Activated CD4-positive, alpha-beta T cell treated with anti-CD3 and anti-CD28 coated beads, Interleukin-2, amount 50 U/mL, for 16 hours (primary cell): Measurements from ENCODE around the gene LGALS4.
"Not testable (repeated sequence)": the region's sequence is repeated elsewhere in the genome, so short reads cannot be mapped to it uniquely, and the experiment has no call there.

Experiments
- DNase-seq: peaks from one replicate; pipeline ENCODE4 v3.0.0-alpha.2; 2020

The LGALS4 gene, protein sequence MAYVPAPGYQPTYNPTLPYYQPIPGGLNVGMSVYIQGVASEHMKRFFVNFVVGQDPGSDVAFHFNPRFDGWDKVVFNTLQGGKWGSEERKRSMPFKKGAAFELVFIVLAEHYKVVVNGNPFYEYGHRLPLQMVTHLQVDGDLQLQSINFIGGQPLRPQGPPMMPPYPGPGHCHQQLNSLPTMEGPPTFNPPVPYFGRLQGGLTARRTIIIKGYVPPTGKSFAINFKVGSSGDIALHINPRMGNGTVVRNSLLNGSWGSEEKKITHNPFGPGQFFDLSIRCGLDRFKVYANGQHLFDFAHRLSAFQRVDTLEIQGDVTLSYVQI

DNA sequence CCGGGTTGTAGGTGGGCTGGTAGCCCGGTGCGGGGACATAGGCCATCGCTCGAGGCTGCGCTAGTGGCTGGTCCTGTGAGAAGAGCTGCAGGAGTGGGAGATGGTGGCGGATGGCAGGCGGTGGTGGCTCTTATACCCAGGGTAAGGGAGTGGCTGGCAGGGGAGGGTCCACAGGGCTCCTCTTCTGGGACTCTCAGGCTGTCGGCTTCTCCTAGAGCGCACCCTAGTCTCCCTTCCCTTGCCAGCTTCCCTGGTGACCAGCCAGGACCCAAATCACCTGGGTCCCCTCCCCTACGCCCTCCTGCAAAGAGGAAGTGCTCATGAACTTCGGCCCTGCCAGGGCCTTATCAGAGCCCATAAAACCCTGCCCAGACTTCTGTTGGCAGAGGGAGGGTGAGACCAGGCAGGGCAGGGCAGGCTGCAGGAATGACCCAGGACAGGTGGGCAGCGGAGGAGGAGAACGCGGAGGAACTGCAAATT, at the start of gene LGALS4:
Gene LGALS4, minus strand, starts transcription at position 105 of the 480 bp plus-strand sequence. Its CDS starts 59 bp downstream, at position 46.
- no peak for DNase-seq

DNA sequence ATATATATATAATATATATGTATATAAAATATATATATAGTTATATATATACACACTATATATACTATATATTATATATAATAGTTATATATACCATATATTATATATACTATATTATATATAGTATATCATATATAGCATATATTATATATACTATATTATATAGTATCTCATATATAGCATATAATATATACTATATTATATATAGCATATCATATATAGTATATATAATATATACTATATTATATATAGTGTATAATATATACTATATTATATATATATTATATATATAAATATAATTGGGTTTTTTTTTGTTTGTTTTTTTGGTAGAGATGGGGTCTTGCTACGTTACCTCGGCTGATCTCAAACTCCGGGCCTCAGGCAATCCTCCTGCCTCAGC, 48.6 kb upstream of the LGALS4 start:
- DNase-seq: no peak

DNA sequence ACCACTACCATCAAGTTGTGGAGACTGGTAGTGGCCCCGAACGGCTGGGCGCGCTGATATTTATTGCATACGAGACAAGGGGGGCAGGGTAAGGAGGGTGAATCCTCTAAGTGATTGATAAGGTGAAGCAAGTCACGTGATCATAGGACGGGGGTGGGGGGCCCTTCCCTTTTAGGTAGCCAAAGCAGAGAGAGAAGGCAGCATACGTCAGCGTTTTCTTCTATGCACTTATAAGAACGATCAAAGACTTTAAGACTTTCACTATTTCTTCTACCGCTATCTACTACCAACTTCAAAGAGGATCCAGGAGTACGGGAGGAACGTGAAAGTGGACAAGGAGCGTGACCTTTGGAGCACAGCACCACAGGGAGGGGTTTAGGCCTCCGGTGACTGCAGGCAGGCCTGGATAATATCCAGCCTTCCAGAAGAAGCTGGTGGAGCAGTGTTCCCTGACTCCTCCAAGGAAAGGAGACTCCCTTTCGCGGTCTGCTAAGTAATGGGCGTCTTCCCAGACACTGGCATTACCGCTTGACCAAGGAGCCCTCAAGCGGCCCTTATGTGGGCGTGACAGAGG, 47.0 kb upstream of the LGALS4 start:
- DNase-seq: not testable (repeated sequence)

DNA sequence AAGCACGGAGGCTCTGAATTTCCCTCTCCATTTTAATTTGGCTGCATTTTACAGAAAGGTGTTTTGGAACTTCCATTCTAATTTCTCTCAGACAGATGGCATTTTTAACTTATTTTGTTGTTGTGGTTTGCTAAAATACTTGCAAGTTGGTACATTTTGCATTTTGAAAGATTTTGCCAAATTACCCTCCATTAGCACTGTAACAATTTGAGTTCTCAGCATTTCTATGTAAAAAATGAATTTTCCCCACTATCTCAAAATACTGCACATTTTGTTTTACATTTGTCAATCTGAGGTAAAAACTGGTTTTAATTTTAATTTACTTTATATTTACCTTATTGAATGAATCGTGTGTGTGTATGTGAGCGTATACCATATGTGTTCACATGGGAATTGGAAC, 44.1 kb upstream of the LGALS4 start:
- no peak for DNase-seq

DNA sequence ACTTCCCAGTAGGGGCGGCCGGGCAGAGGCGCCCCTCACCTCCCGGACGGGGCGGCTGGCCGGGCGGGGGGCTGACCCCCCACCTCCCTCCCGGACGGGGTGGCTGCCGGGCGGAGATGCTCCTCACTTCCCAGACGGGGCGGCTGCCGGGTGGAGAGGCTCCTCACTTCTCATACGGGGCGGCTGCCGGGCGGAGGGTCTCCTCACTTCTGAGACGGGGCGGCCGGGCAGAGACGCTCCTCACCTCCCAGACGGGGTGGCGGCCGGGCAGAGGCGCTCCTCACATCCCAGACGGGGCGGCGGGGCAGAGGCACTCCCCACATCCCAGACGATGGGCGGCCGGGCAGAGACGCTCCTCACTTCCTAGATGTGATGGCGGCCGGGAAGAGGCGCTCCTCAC, 43.0 kb upstream of the LGALS4 start:
- not testable (repeated sequence) for DNase-seq

DNA sequence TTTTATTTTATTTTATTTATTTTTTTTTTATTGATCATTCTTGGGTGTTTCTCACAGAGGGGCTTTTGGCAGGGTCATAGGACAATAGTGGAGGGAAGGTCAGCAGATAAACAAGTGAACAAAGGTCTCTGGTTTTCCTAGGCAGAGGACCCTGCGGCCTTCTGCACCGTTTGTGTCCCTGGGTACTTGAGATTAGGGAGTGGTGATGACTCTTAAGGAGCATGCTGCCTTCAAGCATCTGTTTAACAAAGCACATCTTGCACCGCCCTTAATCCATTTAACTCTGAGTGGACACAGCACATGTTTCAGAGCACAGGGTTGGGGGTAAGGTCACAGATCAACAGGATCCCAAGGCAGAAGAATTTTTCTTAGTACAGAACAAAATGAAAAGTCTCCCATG, 42.2 kb upstream of the LGALS4 start:
- not testable (repeated sequence) for DNase-seq

DNA sequence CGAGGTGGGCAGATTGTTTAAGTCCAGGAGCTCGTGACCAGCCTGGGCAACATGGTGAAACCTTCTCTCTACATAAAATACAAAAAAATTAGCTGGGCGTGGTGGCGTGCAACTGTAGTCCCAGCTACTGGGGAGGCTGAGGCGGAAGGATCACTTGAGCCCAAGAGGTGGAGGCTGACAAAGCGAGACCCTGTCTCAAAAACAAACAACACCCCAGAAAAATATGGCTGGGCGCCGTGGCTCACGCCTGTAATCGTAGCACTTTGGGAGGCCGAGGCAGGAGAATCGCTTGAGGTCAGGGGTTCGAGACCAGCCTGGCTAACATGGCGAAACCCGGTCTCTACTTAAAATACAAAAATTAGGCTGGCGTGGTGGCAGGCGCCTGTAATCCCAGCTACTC, 40.5 kb upstream of the LGALS4 start:
- DNase-seq: no peak

DNA sequence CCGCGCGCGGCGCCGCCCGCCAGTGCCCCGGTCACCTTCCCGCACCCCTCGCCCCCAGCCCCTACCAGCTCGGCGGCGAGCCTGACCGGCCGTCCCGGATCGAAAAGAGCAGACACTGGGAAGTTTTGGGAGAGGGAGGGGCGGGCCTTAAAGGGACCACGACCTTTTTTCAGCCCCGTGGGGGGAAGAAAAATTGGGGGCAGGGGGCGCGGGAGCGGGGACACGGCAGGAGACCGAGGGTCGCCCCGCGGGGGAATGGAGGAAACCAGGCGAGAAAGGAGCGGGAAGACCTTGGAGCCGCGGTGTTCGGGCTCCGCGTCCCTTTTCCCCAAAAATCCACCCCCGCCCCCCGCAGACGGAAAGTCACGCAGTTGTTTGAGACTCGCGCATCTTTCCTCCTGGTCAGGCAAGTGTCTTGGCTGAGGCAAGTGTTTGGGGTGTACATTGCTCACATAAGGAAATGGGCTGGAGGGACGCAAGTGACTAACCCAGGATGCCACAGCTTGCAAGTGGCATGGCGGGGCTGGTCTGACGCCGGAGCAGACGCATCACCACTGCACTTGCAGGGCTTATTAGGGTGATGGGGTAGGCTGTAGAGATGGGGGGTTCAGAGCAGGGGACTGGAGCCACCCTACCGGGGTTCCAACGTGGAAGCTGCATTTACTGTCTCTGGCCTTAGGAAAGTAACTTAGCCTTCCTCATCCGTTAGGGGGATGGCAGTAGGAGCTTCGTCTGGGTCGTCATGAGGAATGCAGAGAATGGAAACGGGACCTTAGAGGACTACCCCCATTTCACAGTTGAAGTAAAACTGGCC, 39.7 kb upstream of the LGALS4 start:
- peak; percentile 71 for DNase-seq

DNA sequence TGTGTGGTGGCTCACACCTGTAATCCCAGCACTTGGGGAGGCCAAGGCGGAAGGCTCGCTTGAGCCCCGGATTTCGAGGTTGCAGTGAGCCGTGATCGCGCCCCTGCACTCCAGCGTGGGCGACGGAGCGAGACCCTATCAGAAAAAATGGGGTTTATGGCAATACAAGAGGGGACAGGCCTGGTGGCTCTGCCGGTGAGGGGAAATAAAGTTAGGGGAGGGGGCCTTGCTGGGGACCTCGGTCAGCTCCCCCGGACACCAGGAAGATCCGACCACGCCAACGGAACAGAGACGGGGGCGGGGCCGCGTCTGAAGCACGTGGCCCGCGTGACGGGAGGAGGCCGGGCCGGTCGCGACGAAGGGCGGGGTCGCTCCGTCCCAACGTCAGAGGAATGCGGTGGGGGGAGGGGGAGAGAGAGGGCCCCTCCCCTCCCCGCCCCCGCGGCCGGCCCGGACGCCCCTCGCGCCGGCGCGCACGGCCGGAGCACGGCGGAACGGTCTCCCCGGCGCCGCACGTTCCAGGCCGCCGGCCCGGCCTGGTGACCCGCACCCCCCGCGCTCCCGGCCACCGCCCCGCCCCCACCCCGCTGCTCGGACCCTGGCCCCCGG, 39.0 kb upstream of the LGALS4 start:
- DNase-seq: peak; percentile 94

DNA sequence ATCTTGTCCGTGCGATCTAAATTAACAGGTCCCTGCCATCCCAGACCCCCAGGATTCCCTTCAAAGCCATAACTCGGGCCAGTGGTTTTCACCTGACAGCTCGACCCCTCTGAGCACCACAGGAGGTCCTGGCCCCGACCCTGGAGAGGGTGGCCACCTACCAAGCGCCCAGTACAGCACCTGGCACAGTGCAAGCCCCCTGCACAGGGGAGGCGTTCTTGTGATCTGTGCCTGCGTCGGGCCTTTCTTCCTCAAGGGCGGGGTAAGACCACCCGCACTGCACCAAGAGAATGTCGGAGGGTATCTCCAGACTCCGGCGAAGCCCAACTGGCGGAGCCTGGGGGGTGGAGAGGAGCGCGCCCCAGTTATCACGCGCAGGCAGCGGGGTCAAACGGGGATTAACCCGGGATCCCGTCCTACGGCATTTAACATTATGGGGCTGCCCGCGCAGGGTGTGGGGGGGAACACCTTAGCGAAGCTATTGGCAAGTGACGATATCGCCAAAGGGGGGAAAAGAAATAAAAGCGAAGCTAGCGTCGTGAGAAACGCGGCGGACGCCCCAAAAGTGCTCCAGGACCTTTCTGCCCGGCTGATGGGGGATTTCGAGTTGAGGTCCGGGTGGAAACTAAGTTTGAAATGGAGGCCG, 38.4 kb upstream of the LGALS4 start:
- no peak for DNase-seq

DNA sequence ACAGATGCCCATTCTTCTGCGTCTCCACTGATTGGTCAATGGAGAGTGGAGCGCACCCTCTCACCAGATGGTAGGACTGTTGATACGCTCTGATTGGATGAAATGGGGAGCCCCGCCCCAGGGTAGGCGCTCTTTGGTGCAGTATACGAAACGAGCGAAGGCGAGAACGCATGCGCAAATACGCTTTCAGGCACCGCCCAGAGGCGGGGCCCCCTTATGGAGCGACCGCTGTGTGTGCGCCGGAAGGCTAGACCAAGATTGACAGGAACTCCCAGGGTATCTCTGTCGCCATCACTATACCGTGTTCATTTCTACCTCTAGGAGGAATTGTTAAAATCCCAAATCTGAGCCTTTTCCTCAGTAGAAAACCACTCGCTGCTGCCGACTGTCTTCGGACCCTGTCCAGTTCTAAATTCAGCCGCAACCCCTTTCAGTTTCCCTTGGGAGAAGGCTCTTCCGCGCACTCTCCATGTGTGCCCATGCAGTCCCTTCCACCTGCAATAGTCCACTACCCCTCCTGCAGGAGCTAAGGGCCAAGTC, 37.8 kb upstream of the LGALS4 start:
- no peak for DNase-seq

DNA sequence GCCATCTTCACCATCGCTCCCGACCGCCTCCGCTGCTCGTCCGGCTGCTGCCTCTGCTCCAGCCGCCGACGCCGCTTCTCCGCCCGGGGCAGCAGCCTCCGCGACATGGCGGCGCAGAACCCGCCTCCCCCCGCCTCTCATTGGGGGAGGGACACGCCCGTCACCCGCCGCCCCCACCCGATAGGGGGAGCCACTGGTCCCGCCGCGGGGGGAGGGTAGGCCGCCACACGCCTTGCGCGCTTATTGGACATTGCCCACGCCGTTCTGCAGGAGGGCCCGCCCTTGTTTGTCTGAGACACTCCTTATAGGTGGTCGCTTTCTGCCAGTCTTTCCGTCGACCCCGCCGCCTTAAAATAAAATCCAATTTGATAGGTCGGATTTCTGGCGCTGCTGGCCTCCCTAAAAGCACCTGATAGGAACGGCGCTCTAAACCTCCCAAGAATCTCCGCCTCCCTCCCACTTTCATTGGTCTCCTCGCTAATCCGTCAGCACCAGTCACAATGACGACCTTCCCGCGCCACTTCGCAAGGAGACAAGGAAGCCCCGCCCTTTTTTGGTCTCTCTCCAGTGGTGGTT, 37.2 kb upstream of the LGALS4 start, which contains the start of gene HNRNPL:
Gene HNRNPL, minus strand, starts transcription at position 127 of the 576 bp plus-strand sequence. Its CDS starts 20 bp downstream, at position 107.
- DNase-seq: peak; percentile 100

DNA sequence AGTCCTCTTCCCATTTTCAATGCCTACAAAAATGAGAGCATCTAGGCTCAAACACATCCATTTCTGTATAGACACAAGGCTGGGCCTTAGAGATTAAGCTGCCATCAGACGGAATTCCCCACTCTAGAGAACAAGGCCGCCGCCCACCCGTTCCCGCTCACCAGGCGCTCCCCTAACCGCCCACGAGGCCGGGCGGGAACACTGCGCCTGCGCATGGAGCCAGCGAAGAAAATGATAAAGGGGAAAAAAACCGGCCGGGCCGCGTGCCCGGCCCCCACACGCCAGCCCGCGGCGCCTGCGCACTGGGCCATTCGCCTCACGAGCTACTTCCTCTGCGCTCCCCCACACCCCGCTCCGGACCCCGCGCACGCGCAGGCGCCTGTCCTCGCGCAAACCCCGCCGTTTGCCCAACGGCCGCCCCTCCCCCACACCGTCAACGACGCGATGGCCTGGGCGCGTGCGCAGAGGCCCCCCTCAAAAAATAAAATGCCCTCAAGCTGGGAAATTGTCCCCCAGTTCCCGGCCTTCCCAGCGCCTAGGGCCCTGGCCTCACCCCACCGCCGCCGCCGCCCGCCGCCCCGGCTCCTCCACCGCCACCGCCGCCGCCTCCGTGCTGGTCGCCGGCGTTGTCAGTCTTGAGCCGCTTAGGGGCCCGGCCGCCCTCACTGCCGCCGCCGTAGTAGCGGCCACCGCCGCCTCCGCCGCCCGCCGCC, 36.6 kb upstream of the LGALS4 start:
- peak; percentile 99 for DNase-seq

DNA sequence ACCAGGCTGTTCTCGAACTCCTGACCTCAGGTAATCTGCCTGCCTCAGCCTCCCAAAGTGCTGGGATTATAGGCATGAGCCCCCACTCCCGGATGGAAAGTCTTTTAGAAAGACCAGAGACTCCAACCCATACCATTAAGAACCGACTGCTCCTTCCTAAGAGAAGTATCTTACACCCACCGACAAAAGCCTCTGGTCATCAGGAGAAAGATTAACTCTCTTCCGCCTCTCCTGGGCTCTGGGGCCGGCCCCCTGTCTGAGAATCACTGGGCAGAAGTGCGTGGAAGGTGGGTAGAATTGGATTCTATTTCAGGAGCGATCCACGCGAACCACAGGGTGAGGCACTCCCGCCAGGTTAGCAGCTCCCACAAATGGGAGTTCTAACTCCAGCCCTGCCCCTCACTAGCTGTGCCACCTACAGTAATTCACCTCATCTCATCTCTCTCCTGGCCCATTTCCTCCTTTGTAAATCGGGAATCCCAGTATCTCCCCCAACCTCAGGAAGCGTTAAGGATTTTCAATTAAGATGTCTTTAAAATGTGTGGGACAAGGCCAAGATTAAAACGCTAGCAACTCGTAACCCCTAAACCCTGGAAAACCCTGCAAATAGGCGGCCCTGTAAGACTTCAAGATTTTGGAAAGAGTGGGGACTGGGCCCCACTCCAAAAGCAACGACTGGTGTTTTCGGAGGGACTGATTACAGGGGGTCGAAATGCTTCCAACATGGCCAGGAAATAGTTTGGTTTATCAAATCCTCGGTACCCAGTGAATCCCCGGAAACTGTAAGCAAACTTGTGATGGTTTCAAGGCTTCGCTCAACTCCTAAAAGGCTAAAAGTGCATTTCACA, 35.8 kb upstream of the LGALS4 start:
- DNase-seq: no peak

DNA sequence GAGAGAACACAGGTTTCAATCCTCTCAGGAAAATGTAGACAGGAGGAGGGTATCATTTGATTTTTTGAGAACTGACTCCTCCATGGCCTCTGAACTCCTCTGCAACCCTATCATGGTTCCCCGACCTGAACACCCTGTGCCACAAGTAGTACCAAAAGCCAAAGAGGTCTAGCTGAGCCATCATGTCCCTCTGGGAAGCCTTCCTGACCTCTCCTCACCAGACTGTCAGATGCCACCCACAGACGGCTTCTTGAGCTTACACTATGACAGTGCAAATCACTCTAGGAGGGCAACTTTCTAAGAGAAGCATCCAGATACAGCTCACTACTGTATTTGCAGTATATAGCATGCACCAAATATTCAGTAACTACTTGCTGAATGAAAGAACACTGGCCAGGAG, 33.4 kb upstream of the LGALS4 start:
- no peak for DNase-seq

DNA sequence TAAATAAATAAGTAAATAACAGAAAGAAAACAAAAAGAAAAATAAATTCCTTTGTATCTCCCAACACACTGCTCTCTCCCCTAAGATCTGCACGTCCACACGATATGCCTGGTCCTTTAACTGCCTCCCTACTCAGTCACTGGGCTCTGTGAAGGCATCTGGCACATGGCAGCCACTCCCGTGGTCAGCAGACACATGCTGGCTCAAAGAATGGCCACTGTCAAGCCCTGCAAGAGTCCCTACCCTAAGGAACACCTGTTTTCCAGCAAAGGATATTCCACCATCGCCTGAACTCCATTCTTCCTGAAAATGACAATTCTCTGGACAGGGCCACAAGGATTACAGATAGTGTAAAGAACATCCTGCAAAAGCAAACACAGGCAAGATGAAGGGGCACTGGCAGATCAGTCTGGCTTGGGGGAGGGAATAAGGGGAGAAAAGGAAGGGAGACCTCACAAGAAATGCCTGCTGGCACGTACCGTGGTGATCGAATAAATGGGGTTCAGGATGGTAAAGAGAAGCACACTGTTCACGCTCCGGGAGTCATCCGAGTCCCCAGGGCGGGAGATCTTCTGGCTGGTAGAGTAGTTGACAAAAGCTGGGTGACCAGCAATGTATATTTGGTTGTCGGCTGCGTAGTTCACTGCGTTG, 32.8 kb upstream of the LGALS4 start:
- no peak for DNase-seq

DNA sequence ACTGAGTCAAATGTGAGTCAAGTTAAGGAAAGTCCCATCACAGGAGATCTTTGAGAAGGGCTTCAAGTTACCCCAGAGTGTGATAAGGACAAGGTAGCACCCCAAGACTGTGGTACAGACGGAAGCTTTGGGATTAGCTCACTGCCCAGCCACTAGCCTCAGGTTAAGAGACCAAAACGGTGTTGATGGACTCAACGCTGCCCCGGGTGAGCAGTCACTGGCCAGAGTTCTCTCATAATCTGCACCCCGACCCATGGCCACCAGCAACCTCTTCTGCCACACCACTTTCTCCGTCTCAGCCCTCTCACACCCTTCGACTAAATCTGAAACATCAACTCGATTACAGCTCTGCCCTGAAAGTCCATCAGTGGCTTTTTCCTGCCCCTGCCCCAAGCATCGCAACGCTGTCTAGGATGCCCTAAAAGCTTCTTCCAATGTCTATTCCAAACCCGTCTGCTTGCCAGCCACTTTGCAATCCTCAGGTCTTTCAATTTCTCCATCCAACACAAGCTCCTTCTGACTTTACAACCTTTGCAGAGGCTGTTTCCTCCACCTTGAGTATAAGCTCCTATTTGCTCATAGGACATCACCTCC, 31.4 kb upstream of the LGALS4 start:
- DNase-seq: no peak

DNA sequence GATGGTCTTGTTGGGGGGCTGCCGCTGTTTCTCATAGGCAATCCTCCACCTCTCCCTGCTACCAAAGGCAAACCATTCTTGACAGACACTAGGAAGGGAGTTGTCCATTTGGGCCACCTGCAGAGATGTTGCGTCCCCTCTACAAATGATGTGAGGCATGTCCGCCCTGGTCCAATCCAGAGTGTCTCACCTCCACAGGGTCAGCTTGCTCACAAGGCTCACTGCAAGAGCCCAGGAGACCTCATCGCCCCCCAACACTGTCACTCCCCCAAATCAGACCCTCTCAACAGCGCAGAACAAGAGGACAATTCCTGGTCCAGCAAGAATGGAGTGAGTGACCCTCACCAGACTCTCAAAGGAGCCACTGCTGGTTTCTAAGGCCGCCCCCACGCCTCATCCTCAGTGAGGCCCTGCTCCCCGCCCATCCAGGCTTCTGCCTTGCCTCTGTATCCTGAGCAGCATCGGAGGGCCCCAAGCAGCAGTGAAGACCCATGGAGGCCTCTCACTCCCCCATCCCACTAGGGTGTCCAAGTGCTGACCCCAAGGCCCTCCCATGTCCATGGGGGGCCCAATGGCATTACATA, 30.5 kb upstream of the LGALS4 start:
- DNase-seq: no peak
